Measurements from ENCODE around the gene TMEM212.

The TMEM212 gene

DNA sequence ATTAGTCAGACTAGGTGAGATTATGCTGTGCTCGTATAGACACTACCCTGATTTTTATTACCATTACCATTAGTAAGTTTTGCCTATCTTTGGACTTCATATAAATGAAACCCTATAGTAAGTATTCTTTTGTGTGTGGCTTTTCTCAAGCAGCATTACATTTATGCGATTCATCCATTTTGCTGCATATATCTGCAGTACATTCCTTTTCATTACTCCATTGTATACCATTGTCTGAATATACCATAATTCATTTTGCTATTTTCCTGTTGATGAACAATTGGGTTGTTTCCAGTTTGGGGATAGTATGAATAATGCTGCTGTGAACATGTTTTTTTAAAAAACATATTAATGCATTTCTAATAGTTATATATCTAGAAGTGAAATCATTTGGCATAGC lies 45.3 kb downstream of the TMEM212 start:
- TF ChIP-seq, protein P1, sequence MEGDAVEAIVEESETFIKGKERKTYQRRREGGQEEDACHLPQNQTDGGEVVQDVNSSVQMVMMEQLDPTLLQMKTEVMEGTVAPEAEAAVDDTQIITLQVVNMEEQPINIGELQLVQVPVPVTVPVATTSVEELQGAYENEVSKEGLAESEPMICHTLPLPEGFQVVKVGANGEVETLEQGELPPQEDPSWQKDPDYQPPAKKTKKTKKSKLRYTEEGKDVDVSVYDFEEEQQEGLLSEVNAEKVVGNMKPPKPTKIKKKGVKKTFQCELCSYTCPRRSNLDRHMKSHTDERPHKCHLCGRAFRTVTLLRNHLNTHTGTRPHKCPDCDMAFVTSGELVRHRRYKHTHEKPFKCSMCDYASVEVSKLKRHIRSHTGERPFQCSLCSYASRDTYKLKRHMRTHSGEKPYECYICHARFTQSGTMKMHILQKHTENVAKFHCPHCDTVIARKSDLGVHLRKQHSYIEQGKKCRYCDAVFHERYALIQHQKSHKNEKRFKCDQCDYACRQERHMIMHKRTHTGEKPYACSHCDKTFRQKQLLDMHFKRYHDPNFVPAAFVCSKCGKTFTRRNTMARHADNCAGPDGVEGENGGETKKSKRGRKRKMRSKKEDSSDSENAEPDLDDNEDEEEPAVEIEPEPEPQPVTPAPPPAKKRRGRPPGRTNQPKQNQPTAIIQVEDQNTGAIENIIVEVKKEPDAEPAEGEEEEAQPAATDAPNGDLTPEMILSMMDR (IDR thresholded peaks at IDR 0.05; ENCODE audit: insufficient read depth, missing control alignments), result no peak
- FAIRE-seq (no peak), DNase-seq (ENCODE audit: insufficient read length, low spot score) (no peak)

DNA sequence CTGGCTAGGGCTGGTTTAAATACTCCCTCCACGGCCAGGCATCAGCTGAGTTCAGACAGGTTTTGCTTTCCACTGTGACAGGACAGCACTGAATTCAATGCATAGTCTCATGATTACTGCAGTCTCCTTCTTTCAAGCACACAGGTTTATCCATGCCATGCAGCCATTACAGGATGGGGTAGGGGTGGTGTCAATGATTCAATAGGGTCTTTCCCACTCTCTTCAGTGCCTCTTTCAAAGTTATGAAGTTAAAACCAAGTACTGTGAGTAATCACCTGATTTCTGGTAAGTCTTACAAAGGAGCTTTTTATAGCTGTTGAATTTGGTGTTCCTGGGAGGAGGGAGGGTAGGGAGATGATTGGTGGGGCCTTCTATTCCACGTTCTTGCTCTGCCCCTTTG lies 47.2 kb downstream of the TMEM212 start:
- DNase-seq (ENCODE audit: insufficient read length, low spot score) (no peak), FAIRE-seq (no peak)
- TF ChIP-seq, protein P1 (IDR thresholded peaks at IDR 0.05; ENCODE audit: insufficient read depth, missing control alignments), result no peak

DNA sequence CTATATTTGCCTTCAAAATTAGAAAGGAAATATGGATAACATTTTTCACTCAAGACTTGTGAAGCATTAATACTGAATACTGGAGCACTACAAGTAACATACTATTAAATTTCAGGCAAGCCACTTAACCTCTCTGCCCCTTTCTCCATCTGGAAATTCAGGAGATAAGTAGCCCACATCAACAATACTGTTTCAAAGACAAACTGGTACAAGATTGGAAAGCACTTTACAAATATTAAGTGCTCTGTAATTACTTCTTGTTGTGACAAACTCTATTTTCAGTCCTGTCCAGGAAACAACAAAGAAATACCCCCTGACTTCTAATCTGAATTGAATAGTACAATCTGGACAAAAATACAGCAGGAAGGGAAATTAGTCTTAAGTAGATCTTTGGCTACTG lies 49.3 kb downstream of the TMEM212 start:
- FAIRE-seq (no peak), DNase-seq (ENCODE audit: insufficient read length, low spot score) (no peak)
- TF ChIP-seq, protein P1 (IDR thresholded peaks at IDR 0.05; ENCODE audit: insufficient read depth, missing control alignments), result no peak

DNA sequence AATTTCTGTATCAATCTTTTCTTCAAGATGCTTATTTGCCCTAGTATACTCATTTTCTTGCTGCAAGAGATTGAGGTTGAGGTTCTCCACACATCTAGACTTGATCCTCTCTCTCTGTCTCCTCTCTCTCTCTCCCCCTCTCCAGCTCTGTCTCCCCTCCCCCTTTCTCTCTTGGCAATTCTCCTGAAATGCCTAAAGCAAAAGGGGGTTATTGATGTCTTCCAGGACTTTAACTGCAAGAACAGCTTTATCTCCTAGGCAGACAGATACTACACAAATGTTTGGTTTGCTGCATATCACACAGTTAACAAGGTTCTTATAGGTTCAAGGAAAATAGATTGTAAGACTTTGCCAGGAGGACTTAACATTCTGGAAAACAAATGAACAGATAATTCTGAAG lies 52.1 kb downstream of the TMEM212 start:
- DNase-seq (ENCODE audit: insufficient read length, low spot score) (no peak), FAIRE-seq (no peak)
- TF ChIP-seq, protein P1 (IDR thresholded peaks at IDR 0.05; ENCODE audit: insufficient read depth, missing control alignments), result no peak

DNA sequence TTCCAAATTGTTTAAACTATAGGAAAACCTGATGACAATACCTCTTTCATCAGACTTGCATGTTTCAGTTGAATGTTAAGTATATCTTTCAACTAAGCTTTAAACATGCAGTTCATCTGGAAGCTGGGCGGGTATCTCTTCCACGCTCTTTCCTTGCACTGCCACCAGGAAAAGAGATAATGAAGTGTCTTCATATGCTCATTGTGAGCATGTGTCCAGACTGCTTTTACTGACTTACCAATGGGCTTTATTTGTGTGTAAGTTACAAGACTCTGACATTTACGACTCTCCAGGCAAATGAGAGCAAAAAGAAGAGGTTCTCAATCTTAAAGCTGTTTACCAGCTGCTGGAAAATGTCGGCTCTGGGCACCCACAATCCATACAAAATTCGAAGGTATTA lies 52.8 kb downstream of the TMEM212 start:
- FAIRE-seq (no peak), DNase-seq (ENCODE audit: insufficient read length, low spot score) (no peak)
- TF ChIP-seq, protein P1 (IDR thresholded peaks at IDR 0.05; ENCODE audit: insufficient read depth, missing control alignments), result no peak

DNA sequence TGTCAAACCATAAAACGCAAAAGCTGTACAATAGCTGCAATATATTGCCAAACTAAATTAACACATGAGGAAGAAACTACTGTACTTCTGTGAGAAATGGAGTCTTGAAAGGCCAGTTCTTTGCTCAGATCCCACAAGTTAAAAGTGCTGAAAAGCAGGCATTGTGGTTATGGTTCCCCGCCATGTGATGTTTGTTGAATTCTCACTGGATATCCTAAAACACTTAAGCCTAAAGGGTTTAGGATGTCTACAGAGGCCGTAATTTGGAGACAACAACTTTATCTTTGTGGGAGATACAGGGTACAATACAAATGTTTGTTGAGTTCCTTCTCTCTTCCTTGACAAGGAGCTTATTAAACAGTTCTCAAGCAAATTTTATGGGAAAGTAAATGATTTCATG lies 53.2 kb downstream of the TMEM212 start:
- TF ChIP-seq, protein P1 (IDR thresholded peaks at IDR 0.05; ENCODE audit: insufficient read depth, missing control alignments), result no peak
- FAIRE-seq, result no peak

DNA sequence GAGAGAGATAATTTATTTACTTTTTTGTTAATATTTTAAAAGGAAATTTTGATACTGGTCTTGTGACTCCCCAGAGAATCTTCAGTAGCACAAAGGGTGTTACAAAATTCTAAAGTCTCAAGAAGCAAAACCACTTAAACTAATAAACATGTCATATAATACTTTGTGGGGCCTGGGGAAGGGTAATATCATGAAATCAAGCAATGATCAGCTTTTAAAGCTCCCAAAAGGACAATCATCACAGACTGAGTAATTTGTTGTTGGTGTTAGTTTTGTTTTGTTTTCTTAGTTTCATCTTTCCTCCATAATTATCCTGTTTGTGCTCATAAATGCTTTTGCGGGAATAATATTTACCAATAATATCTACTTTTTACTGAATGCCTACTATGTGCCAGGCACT lies 55.0 kb downstream of the TMEM212 start:
- FAIRE-seq (no peak), DNase-seq (ENCODE audit: insufficient read length, low spot score) (no peak)
- TF ChIP-seq, protein P1 (IDR thresholded peaks at IDR 0.05; ENCODE audit: insufficient read depth, missing control alignments), result no peak

More for the DNA sequence above, 53.2 kb downstream of the TMEM212 start:
- DNase-seq (ENCODE audit: insufficient read length, low spot score), result no peak

Measured in D721Med (cell line).